Mesenchymal stem cell (in vitro differentiated cells and primary cell): ENCODE data around the gene SLCO2A1.
A peak's percentile ranks its signal among the peaks of the same experiment; 100 is the strongest.

ENCODE experiments used
- DNase-seq: peaks from one replicate; pipeline ENCODE4 v3.0.0-alpha.2; 2013
- H2AFZ ChIP-seq: one replicate; pipeline ENCODE4 v1.6.1; 2013; ENCODE audit warnings: low read depth, mild to moderate bottlenecking, control low read depth, inconsistent platforms, low read length, moderate library complexity
- H2AK5ac ChIP-seq: 2 replicates; pipeline ENCODE4 v1.6.1; 2013; ENCODE audit warnings: low read length, moderate library complexity, mild to moderate bottlenecking, inconsistent platforms; ENCODE audit not compliant: severe bottlenecking
- H2BK120ac ChIP-seq: one replicate; pipeline ENCODE4 v1.6.1; 2013; ENCODE audit warnings: low read depth, mild to moderate bottlenecking, inconsistent platforms, low read length, moderate library complexity
- H2BK12ac ChIP-seq, 2 experiments: one replicate each; pipeline ENCODE4 v1.6.1; 2013; ENCODE audit warnings: inconsistent platforms in 2 of 2, low read length in 2 of 2, mild to moderate bottlenecking in 2 of 2, moderate library complexity in 2 of 2, control low read depth in 1 of 2
- H2BK15ac ChIP-seq: one replicate; pipeline ENCODE4 v1.6.1; 2013; ENCODE audit warnings: mild to moderate bottlenecking, low read depth, inconsistent platforms; ENCODE audit not compliant: poor library complexity, severe bottlenecking
- H2BK5ac ChIP-seq: 2 replicates; pipeline ENCODE4 v1.6.1; 2013; ENCODE audit warnings: low read depth, mild to moderate bottlenecking, low read length, control low read depth, inconsistent platforms; ENCODE audit not compliant: poor library complexity, severe bottlenecking
- H3K14ac ChIP-seq, 2 experiments: one replicate each; pipeline ENCODE4 v1.6.1; 2013; ENCODE audit warnings: inconsistent platforms in 2 of 2, low read length in 2 of 2, control low read depth in 1 of 2, mild to moderate bottlenecking in 1 of 2, moderate library complexity in 1 of 2
- H3K18ac ChIP-seq, 2 experiments: one replicate each; pipeline ENCODE4 v1.6.1; 2013; ENCODE audit warnings: inconsistent platforms in 2 of 2, low read length in 2 of 2, control low read depth in 1 of 2, low read depth in 1 of 2, mild to moderate bottlenecking in 1 of 2
- H3K23ac ChIP-seq, 2 experiments: one replicate each; pipeline ENCODE4 v1.6.1; 2013; ENCODE audit warnings: inconsistent platforms in 2 of 2, low read length in 2 of 2, mild to moderate bottlenecking in 2 of 2, moderate library complexity in 2 of 2, control low read depth in 1 of 2
- H3K27ac ChIP-seq: 2 replicates; pipeline ENCODE4 v1.5.1; 2013; ENCODE audit warnings: mild to moderate bottlenecking, moderate library complexity, low read length, control low read depth, inconsistent platforms; ENCODE audit not compliant: poor library complexity, severe bottlenecking
- H3K27me3 ChIP-seq, 2 experiments: 2 replicates each; pipeline versions ENCODE4 v1.6.1 to v1.7.0; 2013; ENCODE audit warnings: low read length in 2 of 2, mild to moderate bottlenecking in 2 of 2, moderate library complexity in 2 of 2, control low read depth in 1 of 2, inconsistent platforms in 1 of 2; ENCODE audit not compliant: control insufficient read depth in 1 of 2, insufficient read depth in 1 of 2
- H3K36me3 ChIP-seq, 2 experiments: 2 replicates each; pipeline versions ENCODE4 v1.6.1 to v1.7.0; 2013; ENCODE audit warnings: low read length in 2 of 2, control low read depth in 1 of 2, inconsistent platforms in 1 of 2, low read depth in 1 of 2, mild to moderate bottlenecking in 1 of 2; ENCODE audit not compliant: insufficient read depth in 2 of 2, control insufficient read depth in 1 of 2
- H3K4ac ChIP-seq, 2 experiments: one replicate each; pipeline ENCODE4 v1.6.1; 2013; ENCODE audit warnings: inconsistent platforms in 2 of 2, low read length in 2 of 2, mild to moderate bottlenecking in 2 of 2, moderate library complexity in 2 of 2, control low read depth in 1 of 2, low read depth in 1 of 2
- H3K4me1 ChIP-seq: 2 replicates; pipeline ENCODE4 v1.6.1; 2013; ENCODE audit warnings: low read depth, low read length, control low read depth; ENCODE audit not compliant: control insufficient read depth, insufficient read depth
- H3K4me2 ChIP-seq: 2 replicates; pipeline ENCODE4 v1.6.1; 2013; ENCODE audit warnings: low read length, mild to moderate bottlenecking, inconsistent platforms; ENCODE audit not compliant: poor library complexity, severe bottlenecking
- H3K4me3 ChIP-seq, 2 experiments: 2 replicates each; pipeline versions ENCODE4 v1.5.1 to v1.7.0; 2013; ENCODE audit warnings: low read length in 2 of 2, mild to moderate bottlenecking in 2 of 2, control low read depth in 1 of 2, low read depth in 1 of 2; ENCODE audit not compliant: insufficient read depth in 1 of 2
- H3K79me1 ChIP-seq: replicated peaks from 2 replicates; pipeline ENCODE4 v1.6.1; 2013; ENCODE audit warnings: mild to moderate bottlenecking, control low read depth, low read length, inconsistent platforms; ENCODE audit not compliant: poor library complexity, severe bottlenecking
- H3K9ac ChIP-seq: 2 replicates; pipeline ENCODE4 v1.7.0; 2013; ENCODE audit warnings: mild to moderate bottlenecking, low read length, moderate library complexity
- H3K9me3 ChIP-seq: 2 replicates; pipeline ENCODE4 v1.7.0; 2013; ENCODE audit warnings: mild to moderate bottlenecking, low read length; ENCODE audit not compliant: control insufficient read depth
- H4K8ac ChIP-seq: one replicate; pipeline ENCODE4 v1.6.1; 2013; ENCODE audit warnings: inconsistent platforms, mild to moderate bottlenecking, low read length, moderate library complexity
- H4K91ac ChIP-seq: one replicate; pipeline ENCODE4 v1.6.1; 2013; ENCODE audit warnings: mild to moderate bottlenecking, low read length, inconsistent platforms
- WGBS: methylation state at CpG from one replicate; pipeline ENCODE4 v1.1.7; 2013; ENCODE audit warnings: mixed read lengths; 5-methylcytosine and 5-hydroxymethylcytosine counted together

SLCO2A1 gene

DNA sequence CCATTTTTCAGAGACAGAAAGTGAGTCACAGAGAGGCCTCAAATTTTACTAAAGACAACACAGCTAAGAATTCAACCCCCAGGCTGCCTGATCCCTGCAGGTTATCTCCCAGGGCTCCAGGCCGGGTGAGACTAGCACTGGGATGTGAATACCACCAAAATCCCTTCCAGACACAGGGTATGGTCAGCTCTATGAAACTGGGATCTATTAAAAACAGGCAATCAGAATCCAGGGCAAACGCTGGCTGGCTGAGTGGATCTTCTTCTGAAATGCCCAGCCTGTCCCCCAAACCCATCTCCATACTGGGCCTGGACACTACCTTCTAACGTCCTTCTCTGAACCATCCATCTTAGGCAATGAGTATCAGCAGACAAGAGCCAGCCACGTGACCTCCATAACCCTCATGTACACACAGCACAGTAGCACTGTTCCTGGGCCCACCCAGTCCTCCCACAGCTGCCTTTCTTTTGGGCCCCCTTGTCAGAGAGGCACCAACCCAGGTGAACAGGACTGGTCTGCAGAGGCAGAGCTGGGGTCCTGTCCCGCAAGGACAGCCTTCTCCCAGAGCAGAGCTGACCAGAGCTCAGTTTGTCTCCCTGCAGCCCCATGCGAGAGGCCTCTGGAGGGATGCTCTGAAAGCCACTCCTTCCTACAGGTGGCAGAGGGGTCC lies 135.9 kb downstream of the SLCO2A1 start:
- no peak overlapping the region for H2BK5ac ChIP-seq
- no peaks in the 10 kb centered on the region for H3K36me3 ChIP-seq
- H3K9me3 ChIP-seq, result no peaks in the 10 kb centered on the region
- H2BK15ac ChIP-seq, result no peak overlapping the region
- H2AFZ ChIP-seq, result no peak overlapping the region
- H2AK5ac ChIP-seq, result no peak overlapping the region
- H3K79me1 ChIP-seq, result no peaks in the 10 kb centered on the region
- no peak overlapping the region for H3K23ac ChIP-seq
- no peak overlapping the region for H3K4me3 ChIP-seq
- H3K4ac ChIP-seq, result no peak overlapping the region
- H3K27ac ChIP-seq, result no peak overlapping the region
- H4K91ac ChIP-seq, result no peak overlapping the region
- no peak overlapping the region for H3K9ac ChIP-seq
- peaks cover 32 to 57% of the 10 kb centered on the region in 2 experiments for H3K27me3 ChIP-seq
- no peak overlapping the region for H3K18ac ChIP-seq
- H3K4me2 ChIP-seq, result no peak overlapping the region
- no peak for DNase-seq
- peaks cover 20% of the 10 kb centered on the region for H3K4me1 ChIP-seq
- 59% methylated on average over 6 of the region's 6 CpGs for WGBS
- H2BK120ac ChIP-seq, result no peak overlapping the region
- H4K8ac ChIP-seq, result no peak overlapping the region
- H3K14ac ChIP-seq, result no peak overlapping the region
- no peak overlapping the region for H2BK12ac ChIP-seq

GRCh38 chr3:133892541-133893231 lies 137.0 kb downstream of the SLCO2A1 start:
- WGBS, result 88% methylated on average over 6 of the region's 6 CpGs

GRCh38 chr3:133891662-133892378 lies 137.9 kb downstream of the SLCO2A1 start:
- H3K9ac ChIP-seq, result no peak overlapping the region
- H2BK5ac ChIP-seq, result no peak overlapping the region
- H2AFZ ChIP-seq, result no peak overlapping the region
- H3K27me3 ChIP-seq, result peaks cover 17 to 51% of the 10 kb centered on the region in 2 experiments
- H3K18ac ChIP-seq, result no peak overlapping the region
- H3K27ac ChIP-seq, result no peak overlapping the region
- no peak overlapping the region for H3K4ac ChIP-seq
- no peak overlapping the region for H3K23ac ChIP-seq
- no peak overlapping the region for H2BK120ac ChIP-seq
- peaks cover 20% of the 10 kb centered on the region for H3K4me1 ChIP-seq
- H3K36me3 ChIP-seq, result no peaks in the 10 kb centered on the region
- DNase-seq, result no peak
- H3K9me3 ChIP-seq, result no peaks in the 10 kb centered on the region
- no peaks in the 10 kb centered on the region for H3K79me1 ChIP-seq
- H3K4me3 ChIP-seq, result no peak overlapping the region
- H2BK15ac ChIP-seq, result no peak overlapping the region
- no peak overlapping the region for H3K4me2 ChIP-seq
- 85% methylated on average over 11 of the region's 11 CpGs for WGBS
- H2AK5ac ChIP-seq, result no peak overlapping the region
- H2BK12ac ChIP-seq, result no peak overlapping the region
- no peak overlapping the region for H4K91ac ChIP-seq
- H3K14ac ChIP-seq, result no peak overlapping the region
- no peak overlapping the region for H4K8ac ChIP-seq

More at GRCh38 chr3:133892541-133893231, 137.0 kb downstream of the SLCO2A1 start:
- H2AFZ ChIP-seq, result no peak overlapping the region
- H2BK15ac ChIP-seq, result no peak overlapping the region
- no peak overlapping the region for H3K9ac ChIP-seq
- H4K8ac ChIP-seq, result no peak overlapping the region
- peaks cover 26 to 55% of the 10 kb centered on the region in 2 experiments for H3K27me3 ChIP-seq
- no peak overlapping the region for H3K27ac ChIP-seq
- H3K4me1 ChIP-seq, result peaks cover 20% of the 10 kb centered on the region
- no peaks in the 10 kb centered on the region for H3K36me3 ChIP-seq
- no peaks in the 10 kb centered on the region for H3K9me3 ChIP-seq
- no peaks in the 10 kb centered on the region for H3K79me1 ChIP-seq
- no peak overlapping the region for H3K4me2 ChIP-seq
- no peak overlapping the region for H2BK12ac ChIP-seq
- no peak overlapping the region for H2BK120ac ChIP-seq
- no peak overlapping the region for H3K4me3 ChIP-seq
- no peak overlapping the region for H3K18ac ChIP-seq
- no peak for DNase-seq
- H3K4ac ChIP-seq, result no peak overlapping the region
- H2BK5ac ChIP-seq, result no peak overlapping the region
- H2AK5ac ChIP-seq, result no peak overlapping the region
- H4K91ac ChIP-seq, result no peak overlapping the region
- H3K23ac ChIP-seq, result peak overlapping the region in 1 of 2 experiments; percentile 11
- H3K14ac ChIP-seq, result no peak overlapping the region
